ENCODE data around the gene SGTA.

The SGTA gene

GRCh38 chr19:2743099-2743498 is 40.0 kb downstream of the SGTA start:
- H3F3A ChIP-seq (ENCODE audit: insufficient read depth, low read length) = no peaks in the 10 kb centered on the region
- no peaks in the 10 kb centered on the region for H3K36me3 ChIP-seq (ENCODE audit: insufficient read depth, low read length)
- H3K4me2 ChIP-seq (ENCODE audit: low read length) = no peak overlapping the region
- TF ChIP-seq, protein P1, sequence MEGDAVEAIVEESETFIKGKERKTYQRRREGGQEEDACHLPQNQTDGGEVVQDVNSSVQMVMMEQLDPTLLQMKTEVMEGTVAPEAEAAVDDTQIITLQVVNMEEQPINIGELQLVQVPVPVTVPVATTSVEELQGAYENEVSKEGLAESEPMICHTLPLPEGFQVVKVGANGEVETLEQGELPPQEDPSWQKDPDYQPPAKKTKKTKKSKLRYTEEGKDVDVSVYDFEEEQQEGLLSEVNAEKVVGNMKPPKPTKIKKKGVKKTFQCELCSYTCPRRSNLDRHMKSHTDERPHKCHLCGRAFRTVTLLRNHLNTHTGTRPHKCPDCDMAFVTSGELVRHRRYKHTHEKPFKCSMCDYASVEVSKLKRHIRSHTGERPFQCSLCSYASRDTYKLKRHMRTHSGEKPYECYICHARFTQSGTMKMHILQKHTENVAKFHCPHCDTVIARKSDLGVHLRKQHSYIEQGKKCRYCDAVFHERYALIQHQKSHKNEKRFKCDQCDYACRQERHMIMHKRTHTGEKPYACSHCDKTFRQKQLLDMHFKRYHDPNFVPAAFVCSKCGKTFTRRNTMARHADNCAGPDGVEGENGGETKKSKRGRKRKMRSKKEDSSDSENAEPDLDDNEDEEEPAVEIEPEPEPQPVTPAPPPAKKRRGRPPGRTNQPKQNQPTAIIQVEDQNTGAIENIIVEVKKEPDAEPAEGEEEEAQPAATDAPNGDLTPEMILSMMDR (IDR thresholded peaks at IDR 0.05; ENCODE audit: low read length) = no peak
- no peak for TF ChIP-seq EZH2 (IDR thresholded peaks at IDR 0.05; ENCODE audit: borderline replicate concordance, low read length)
- H3K4me3 ChIP-seq (ENCODE audit: low read depth, low read length, poor library complexity, severe bottlenecking) = no peak overlapping the region
- no peaks in the 10 kb centered on the region for H4K20me1 ChIP-seq (ENCODE audit: insufficient read depth, low read length)
- H3K79me2 ChIP-seq (ENCODE audit: insufficient read depth, low read length) = no peaks in the 10 kb centered on the region
- H3K4me1 ChIP-seq (ENCODE audit: insufficient read depth, low read length, severe bottlenecking) = peaks cover 6% of the 10 kb centered on the region
- no peaks in the 10 kb centered on the region; the same call in 1 of the 2 replicates for H3K27me3 ChIP-seq (ENCODE audit: insufficient read depth, low read length)
- H3K9me3 ChIP-seq (ENCODE audit: low read length) = no peaks in the 10 kb centered on the region
- no peak overlapping the region for H3K27ac ChIP-seq (ENCODE audit: low read depth, low read length, poor library complexity, severe bottlenecking)
- H3K9me2 ChIP-seq (ENCODE audit: low read depth, low read length) = no peaks in the 10 kb centered on the region
- H2AFZ ChIP-seq (ENCODE audit: low read length) = no peak overlapping the region
- H3K9ac ChIP-seq (ENCODE audit: low read length) = no peak overlapping the region

DNA sequence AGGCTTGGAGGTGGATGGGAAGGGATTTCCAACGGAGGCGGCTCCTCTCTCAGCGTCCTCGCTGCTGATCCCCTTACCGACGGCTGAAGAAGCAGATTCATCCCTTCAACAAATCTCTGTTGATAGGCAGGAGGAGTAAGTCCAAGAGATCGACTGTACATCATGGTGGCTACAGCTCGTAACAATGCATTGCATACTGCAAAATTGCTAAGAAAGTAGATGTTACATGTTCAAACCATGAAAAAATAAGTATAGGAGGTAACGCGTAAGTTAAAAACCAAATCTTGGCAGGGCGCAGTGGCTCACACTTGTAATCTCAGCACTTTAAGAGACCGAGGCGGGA is 42.8 kb downstream of the SGTA start:
- H4K20me1 ChIP-seq (ENCODE audit: insufficient read depth, low read length) = no peaks in the 10 kb centered on the region
- H3K79me2 ChIP-seq (ENCODE audit: insufficient read depth, low read length) = no peaks in the 10 kb centered on the region
- TF ChIP-seq, protein P1 (IDR thresholded peaks at IDR 0.05; ENCODE audit: low read length) = no peak
- no peak for TF ChIP-seq EZH2 (IDR thresholded peaks at IDR 0.05; ENCODE audit: borderline replicate concordance, low read length)
- H2AFZ ChIP-seq (ENCODE audit: low read length) = no peak overlapping the region
- H3F3A ChIP-seq (ENCODE audit: insufficient read depth, low read length) = no peaks in the 10 kb centered on the region
- peak overlapping the region; percentile 76 for H3K4me3 ChIP-seq (ENCODE audit: low read depth, low read length, poor library complexity, severe bottlenecking)
- no peaks in the 10 kb centered on the region for H3K9me2 ChIP-seq (ENCODE audit: low read depth, low read length)
- peak overlapping the region; percentile 24; the same call in 1 of the 2 replicates for H3K4me2 ChIP-seq (ENCODE audit: low read length)
- peaks cover 6% of the 10 kb centered on the region for H3K4me1 ChIP-seq (ENCODE audit: insufficient read depth, low read length, severe bottlenecking)
- no peaks in the 10 kb centered on the region for H3K27me3 ChIP-seq (ENCODE audit: insufficient read depth, low read length)
- no peak overlapping the region for H3K9ac ChIP-seq (ENCODE audit: low read length)
- no peak overlapping the region for H3K27ac ChIP-seq (ENCODE audit: low read depth, low read length, poor library complexity, severe bottlenecking)
- no peaks in the 10 kb centered on the region for H3K9me3 ChIP-seq (ENCODE audit: low read length)
- peaks cover 21% of the 10 kb centered on the region for H3K36me3 ChIP-seq (ENCODE audit: insufficient read depth, low read length)

DNA sequence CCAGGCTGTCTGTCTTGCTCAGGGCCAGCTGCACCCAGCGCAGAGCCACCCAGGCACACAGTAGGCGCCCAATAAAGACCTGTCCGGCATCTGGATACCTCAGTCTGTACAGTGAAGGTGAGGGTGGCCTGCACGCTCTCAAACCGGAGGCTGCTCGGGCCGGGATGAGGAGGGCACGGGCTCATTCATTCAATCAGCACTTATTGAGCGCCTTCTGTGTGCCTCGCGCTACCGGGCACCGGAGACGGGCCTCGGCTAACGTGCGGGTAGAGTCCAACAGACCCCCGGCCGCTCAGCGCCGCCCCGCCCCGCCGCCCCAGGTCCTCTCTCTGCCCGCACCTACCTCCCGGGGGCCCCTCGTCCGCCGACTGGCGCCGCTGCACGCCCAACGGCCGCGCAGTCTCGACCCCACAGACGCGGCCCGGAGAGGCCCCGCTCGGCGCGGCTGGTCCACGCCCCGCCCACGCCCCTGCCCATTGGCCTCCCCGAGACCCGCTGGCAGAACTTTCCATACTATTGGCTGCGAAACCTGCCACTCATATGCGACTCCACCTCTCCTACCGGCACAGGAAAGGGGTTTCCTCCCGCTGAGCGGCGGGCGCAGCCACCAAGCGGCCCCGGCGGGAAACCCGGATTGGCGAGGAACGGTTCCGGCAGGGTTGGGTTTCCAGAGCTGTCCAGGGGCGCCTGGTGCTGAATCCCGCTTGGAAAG is 43.3 kb downstream of the SGTA start, which contains the start of gene SLC39A3:
Gene SLC39A3, minus strand, starts transcription at position 416 of the 712 bp plus-strand sequence. CDS start 2,760 bp downstream, outside the sequence.
- H3K9me2 ChIP-seq (ENCODE audit: low read depth, low read length) = no peaks in the 10 kb centered on the region
- H3K4me3 ChIP-seq (ENCODE audit: low read depth, low read length, poor library complexity, severe bottlenecking) = peak within 1 kb of the TSS; percentile 76
- TF ChIP-seq EZH2 (IDR thresholded peaks at IDR 0.05; ENCODE audit: borderline replicate concordance, low read length) = no peak
- TF ChIP-seq, protein P1 (IDR thresholded peaks at IDR 0.05; ENCODE audit: low read length) = no peak
- H3K4me1 ChIP-seq (ENCODE audit: insufficient read depth, low read length, severe bottlenecking) = peaks cover 6% of the 10 kb centered on the region
- H3K27me3 ChIP-seq (ENCODE audit: insufficient read depth, low read length) = no peaks in the 10 kb centered on the region
- H3F3A ChIP-seq (ENCODE audit: insufficient read depth, low read length) = no peaks in the 10 kb centered on the region
- peaks cover 26% of the 10 kb centered on the region for H3K36me3 ChIP-seq (ENCODE audit: insufficient read depth, low read length)
- H3K27ac ChIP-seq (ENCODE audit: low read depth, low read length, poor library complexity, severe bottlenecking) = no peak within 1 kb of the TSS
- no peaks in the 10 kb centered on the region for H3K9me3 ChIP-seq (ENCODE audit: low read length)
- peak within 1 kb of the TSS; percentile 66 for H3K4me2 ChIP-seq (ENCODE audit: low read length)
- H3K9ac ChIP-seq (ENCODE audit: low read length) = peak within 1 kb of the TSS; percentile 61
- H2AFZ ChIP-seq (ENCODE audit: low read length) = no peak within 1 kb of the TSS
- H3K79me2 ChIP-seq (ENCODE audit: insufficient read depth, low read length) = no peaks in the 10 kb centered on the region
- no peaks in the 10 kb centered on the region for H4K20me1 ChIP-seq (ENCODE audit: insufficient read depth, low read length)

All from OCI-LY1 (cell line).